Adrenal gland (tissue), 12 donors: ENCODE data around the gene RBBP5. TPM values are rescaled to one million over a fixed set of nuclear protein-coding genes. Genes with fewer than 3 reads are reported as not detected.

ENCODE experiments used
- DNase-seq, 7 donors: peaks; one replicate each; pipeline ENCODE4 v3.0.0-alpha.2; 2019 to 2020
- H3K27ac ChIP-seq, 5 donors: fragments of 200-600 bp; sonication (generic) in 4 of 5; 1 replicate in 3 of 5; 2 replicates in 2 of 5; pipeline versions ENCODE4 v1.5.1 to v1.8.0; 2016 to 2020; ENCODE audit warnings: mild to moderate bottlenecking in 1 of 5
- H3K27me3 ChIP-seq: fragments of 200-600 bp; 2 replicates; pipeline ENCODE4 v1.8.0; 2021
- H3K36me3 ChIP-seq, 2 donors: fragments of 200-600 bp; replicated peaks in 1 of 2; 1 replicate in 1 of 2; 2 replicates in 1 of 2; pipeline versions ENCODE4 v1.5.1 to v1.8.0; 2018 to 2022
- H3K4me1 ChIP-seq, 2 donors: fragments of 200-600 bp; replicated peaks in 1 of 2; 1 replicate in 1 of 2; 2 replicates in 1 of 2; pipeline versions ENCODE4 v1.5.1 to v1.8.0; 2018 to 2021
- H3K4me3 ChIP-seq, 4 donors: fragments of 200-600 bp; sonication (generic) in 3 of 4; one replicate each; pipeline ENCODE4 v1.5.1; 2016 to 2018
- H3K9me3 ChIP-seq, 3 donors: fragments of 200-600 bp; sonication (generic) in 1 of 3; replicated peaks in 1 of 3; 1 replicate in 2 of 3; 2 replicates in 1 of 3; pipeline versions ENCODE4 v1.5.1 to v1.8.0; 2016 to 2021
- POLR2A ChIP-seq, 2 donors: fragments of 450-650 bp; IDR thresholded peaks; one replicate each; pipeline ENCODE4 v1.6.1; 2017; ENCODE audit warnings: antibody characterized with exemption in 2 of 2, mild to moderate bottlenecking in 2 of 2, moderate library complexity in 1 of 2
- WGBS, 4 donors: extraction: QIAGEN DNeasy Blood & Tissue Kit in 2 of 4; methylation state at CpG; one replicate each; pipeline versions ENCODE4 v1.1.5 to v1.1.7; 2013 to 2017; 5-methylcytosine and 5-hydroxymethylcytosine counted together
- intact Hi-C, 2 donors: fragments of 100-400 bp; cut with DNase I; formaldehyde crosslinking; loops; one replicate each; pipeline versions ENCODE4 v1.14.1 to v1.15.0; 2022 to 2023
- polyA plus RNA-seq, 3 donors: library from polyadenylated mRNA; stranded (reverse); fragments of 200-250 nt in 2 of 3; fragments of 350-450 nt in 1 of 3; fragmentation: Illumina TruSeq in 1 of 3; extraction: RNeasy Lipid Tissue Mini Kit (QIAGEN cat#74804) in 1 of 3; gene quantifications; one replicate each; pipeline ENCODE4 v1.2.3, GENCODE V29; 2013 to 2014
- total RNA-seq, 9 donors: library from RNA; depleted of rRNA in 4 of 9; stranded (reverse); fragments of >200 nt in 4 of 9; fragments of 120-200 nt in 1 of 9; fragmentation: NEBNext Ultra II Directional in 1 of 9; extraction: Animal tissue kit (Norgen Biotek cat#: 25700) in 1 of 9; gene quantifications; one replicate each; pipeline versions ENCODE4 v1.1.0 to v1.2.4, GENCODE V29; 2013 to 2023
- TF ChIP-seq, protein P1 (sequence below), 6 experiments: fragments of 450-650 bp in 4 of 6; fragments of 200-600 bp in 2 of 6; sonication (generic) in 1 of 6; IDR thresholded peaks; 1 replicate in 5 of 6; 2 replicates in 1 of 6; pipeline versions ENCODE4 v1.5.1 to v1.8.0; 2016 to 2021; ENCODE audit warnings: antibody characterized with exemption in 6 of 6, mild to moderate bottlenecking in 2 of 6, moderate library complexity in 1 of 6
- donor health status: healthy with polysubstance abuse.
- donor health status: Bipolar disorder and iron deficiency.
- donor health status: DM: yes; HTN: yes; CAD: no.
- donor health status: DM: no; HTN: no; CAD: no.
- donor health status: DM: no; HTN: no; CAD: no.
- donor health status: DM: yes; HTN: yes; CAD: no.

The RBBP5 gene
- total and polyA plus RNA-seq, 12 donors = 4.7 to 26.0 (median 18.3) TPM

DNA sequence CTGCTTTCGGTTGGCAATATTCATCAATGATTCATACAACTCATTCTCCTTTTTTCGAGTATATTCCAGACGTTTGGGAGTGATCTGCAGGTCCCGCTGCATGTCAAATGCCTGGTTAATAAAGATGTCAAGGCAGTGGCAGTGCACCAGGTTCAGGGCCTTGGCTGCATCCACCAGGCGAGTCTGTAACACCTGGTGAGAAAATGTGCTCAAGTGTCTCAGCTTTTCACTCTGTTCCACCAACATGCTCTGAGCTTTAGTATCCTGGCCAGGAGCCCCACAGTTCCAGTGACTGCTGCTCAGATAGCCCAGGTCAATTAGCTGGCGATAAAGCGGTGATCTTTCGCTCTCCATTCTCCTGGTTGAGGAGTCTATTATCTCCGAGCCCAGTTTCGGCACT lies 47.5 kb upstream of the RBBP5 start:
- H3K27me3 ChIP-seq = no peaks in the 10 kb centered on the region
- intact Hi-C loops = no loop called here
- H3K36me3 ChIP-seq = peaks cover 0 to 26% of the 10 kb centered on the region in 2 donors
- TF ChIP-seq, protein P1, sequence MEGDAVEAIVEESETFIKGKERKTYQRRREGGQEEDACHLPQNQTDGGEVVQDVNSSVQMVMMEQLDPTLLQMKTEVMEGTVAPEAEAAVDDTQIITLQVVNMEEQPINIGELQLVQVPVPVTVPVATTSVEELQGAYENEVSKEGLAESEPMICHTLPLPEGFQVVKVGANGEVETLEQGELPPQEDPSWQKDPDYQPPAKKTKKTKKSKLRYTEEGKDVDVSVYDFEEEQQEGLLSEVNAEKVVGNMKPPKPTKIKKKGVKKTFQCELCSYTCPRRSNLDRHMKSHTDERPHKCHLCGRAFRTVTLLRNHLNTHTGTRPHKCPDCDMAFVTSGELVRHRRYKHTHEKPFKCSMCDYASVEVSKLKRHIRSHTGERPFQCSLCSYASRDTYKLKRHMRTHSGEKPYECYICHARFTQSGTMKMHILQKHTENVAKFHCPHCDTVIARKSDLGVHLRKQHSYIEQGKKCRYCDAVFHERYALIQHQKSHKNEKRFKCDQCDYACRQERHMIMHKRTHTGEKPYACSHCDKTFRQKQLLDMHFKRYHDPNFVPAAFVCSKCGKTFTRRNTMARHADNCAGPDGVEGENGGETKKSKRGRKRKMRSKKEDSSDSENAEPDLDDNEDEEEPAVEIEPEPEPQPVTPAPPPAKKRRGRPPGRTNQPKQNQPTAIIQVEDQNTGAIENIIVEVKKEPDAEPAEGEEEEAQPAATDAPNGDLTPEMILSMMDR (IDR thresholded peaks at IDR 0.05) = no peak
- TF ChIP-seq POLR2A (IDR thresholded peaks at IDR 0.05) = no peak
- no peak overlapping the region for H3K27ac ChIP-seq
- no peak overlapping the region for H3K4me3 ChIP-seq
- WGBS, 4 donors = 90 to 92% (median 91%) methylated on average over 10 of the region's 10 CpGs
- H3K9me3 ChIP-seq = no peaks in the 10 kb centered on the region
- no peak for DNase-seq
- no peaks in the 10 kb centered on the region for H3K4me1 ChIP-seq

DNA sequence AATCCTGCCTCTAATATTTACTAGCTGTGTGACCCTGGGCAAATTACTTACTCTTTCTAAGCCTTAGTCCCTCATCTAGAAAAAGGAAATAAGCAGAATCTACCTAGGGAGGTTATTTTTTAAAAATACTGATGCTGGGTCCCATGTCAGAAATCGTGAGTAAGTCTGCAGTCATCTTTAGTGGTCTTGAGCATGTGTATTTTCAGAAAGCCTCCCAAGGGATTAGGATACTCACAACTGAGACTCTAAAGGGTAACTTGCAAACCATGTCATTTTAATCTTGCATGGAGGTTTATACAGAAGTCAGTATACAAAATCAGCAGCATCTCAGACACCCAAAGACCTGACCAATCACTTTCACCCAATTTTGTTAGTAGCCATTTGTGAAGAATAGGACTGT lies 46.5 kb upstream of the RBBP5 start:
- no peak for DNase-seq
- intact Hi-C loops = no loop called here
- H3K9me3 ChIP-seq = no peaks in the 10 kb centered on the region

DNA sequence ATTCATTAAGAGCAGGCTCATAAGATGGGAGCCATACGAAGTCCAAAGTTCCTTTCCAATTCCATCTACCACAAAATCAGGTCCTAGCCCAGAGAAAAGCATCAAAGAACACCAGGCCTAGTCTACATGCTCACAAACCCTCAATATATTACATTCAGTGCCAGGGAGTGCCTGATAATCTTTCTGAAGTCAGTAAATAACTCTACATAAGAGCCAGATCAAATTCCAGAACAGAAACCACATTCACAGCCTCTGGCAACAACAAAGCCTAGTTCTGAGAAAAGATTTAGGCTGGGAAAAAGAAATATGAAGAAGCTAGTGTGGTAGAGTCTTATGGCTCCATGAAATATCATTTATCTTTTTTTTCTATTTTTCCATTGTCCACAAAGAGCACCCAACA lies 40.5 kb upstream of the RBBP5 start:
- 83 to 96% (median 86%) methylated on average over 1 of the region's 1 CpG for WGBS, 4 donors
- Histone ChIP-seq H3K27ac (no peak overlapping the region), H3K36me3 (peaks cover 0 to 75% of the 10 kb centered on the region in 2 donors), H3K4me1 (peaks cover 7 to 13% of the 10 kb centered on the region in 2 donors), H3K9me3 (no peaks in the 10 kb centered on the region), H3K4me3 (no peak overlapping the region), H3K27me3 (no peaks in the 10 kb centered on the region)
- no peak for DNase-seq
- intact Hi-C loops = no loop called here
- TF ChIP-seq POLR2A (IDR thresholded peaks at IDR 0.05) = no peak
- TF ChIP-seq, protein P1 (IDR thresholded peaks at IDR 0.05) = no peak

More for the DNA sequence above, 46.5 kb upstream of the RBBP5 start:
- WGBS, 4 donors = 78 to 100% (median 81%) methylated on average over 1 of the region's 1 CpG
- Histone ChIP-seq H3K4me1 (no peaks in the 10 kb centered on the region), H3K27me3 (no peaks in the 10 kb centered on the region), H3K4me3 (no peak overlapping the region), H3K27ac (no peak overlapping the region), H3K36me3 (peaks cover 0 to 35% of the 10 kb centered on the region in 2 donors)
- TF ChIP-seq, protein P1 (IDR thresholded peaks at IDR 0.05) = no peak
- no peak for TF ChIP-seq POLR2A (IDR thresholded peaks at IDR 0.05)

DNA sequence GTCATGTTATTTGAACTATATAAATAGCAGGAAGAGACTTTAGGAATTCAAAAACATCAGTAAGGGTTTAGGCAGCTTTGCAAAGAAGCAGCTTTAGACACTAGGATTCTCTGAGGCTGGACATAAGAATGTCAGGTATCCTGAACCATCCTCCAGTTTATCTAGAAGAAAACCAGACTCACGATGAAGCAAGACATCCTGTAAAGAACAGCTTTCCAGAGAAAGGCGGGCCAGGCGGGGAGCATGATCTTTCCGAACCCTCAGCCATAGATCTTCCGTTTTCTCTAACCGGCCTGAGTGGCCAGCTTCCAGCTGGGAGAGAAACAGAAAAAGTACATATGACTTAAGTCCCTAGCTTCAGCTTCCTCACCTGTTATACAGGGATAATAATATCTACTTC lies 39.3 kb upstream of the RBBP5 start:
- Histone ChIP-seq H3K27ac (no peak overlapping the region), H3K4me1 (peaks cover 13 to 17% of the 10 kb centered on the region in 2 donors), H3K9me3 (no peaks in the 10 kb centered on the region), H3K4me3 (no peak overlapping the region), H3K27me3 (no peaks in the 10 kb centered on the region), H3K36me3 (peaks cover 0 to 73% of the 10 kb centered on the region in 2 donors)
- no peak for DNase-seq
- intact Hi-C loops = no loop called here
- 88 to 95% (median 92%) methylated on average over 6 of the region's 6 CpGs for WGBS, 4 donors
- TF ChIP-seq, protein P1 (IDR thresholded peaks at IDR 0.05) = no peak
- TF ChIP-seq POLR2A (IDR thresholded peaks at IDR 0.05) = no peak
